ENCODE data around the gene CD109. TPM values are rescaled to one million over a fixed set of nuclear protein-coding genes. Genes with fewer than 3 reads are reported as not detected.

CD109 gene
- total and polyA plus RNA-seq, 2 experiments from 2014 or later: 3.0 to 8.2 TPM

DNA sequence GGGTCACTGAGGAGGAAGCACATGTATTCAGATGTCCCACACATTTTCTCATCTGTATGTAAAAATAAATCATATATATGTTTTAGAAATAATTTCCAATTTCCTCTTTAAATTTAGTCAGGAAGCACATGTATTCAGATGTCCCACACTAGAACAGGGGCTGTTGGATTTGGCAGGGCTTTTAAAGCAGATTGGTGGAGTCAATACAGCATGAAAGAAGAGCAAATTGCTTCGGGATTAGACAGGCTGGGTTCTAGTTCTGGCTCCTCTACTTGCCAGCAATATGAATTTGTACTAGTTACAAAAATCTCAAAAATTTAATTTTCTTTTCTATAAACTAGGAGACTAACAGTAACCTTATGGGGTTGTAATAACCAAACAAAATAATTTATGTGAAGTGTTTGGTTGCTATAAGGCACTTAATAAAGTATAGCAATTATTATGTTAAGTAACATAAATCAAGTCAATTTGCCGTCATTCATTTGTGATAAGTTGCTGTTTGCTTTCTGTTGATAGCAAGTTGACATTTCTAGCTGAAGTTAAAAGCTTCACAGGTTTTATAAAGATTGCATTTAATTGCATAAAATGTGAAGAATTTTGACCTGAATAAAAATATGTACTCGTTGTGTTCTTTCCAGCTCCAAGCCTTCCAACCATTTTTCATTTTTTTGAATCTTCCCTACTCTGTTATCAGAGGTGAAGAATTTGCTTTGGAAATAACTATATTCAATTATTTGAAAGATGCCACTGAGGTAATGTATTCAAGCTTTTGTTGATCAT, 88.9 kb downstream of the CD109 start:
- Histone ChIP-seq H3K27me3 (no peaks in the 10 kb centered on the region), H3K27ac (no peak overlapping the region), H4K20me1 (ENCODE audit: insufficient read depth, poor library complexity, severe bottlenecking) (no peaks in the 10 kb centered on the region), H3K4me1 (ENCODE audit: insufficient read depth) (no peaks in the 10 kb centered on the region), H2AFZ (no peak overlapping the region), H3K9me3 (ENCODE audit: low read depth) (no peaks in the 10 kb centered on the region), H3K79me2 (no peaks in the 10 kb centered on the region), H3K9me2 (replicated peaks; ENCODE audit: insufficient read depth) (no peaks in the 10 kb centered on the region), H3K36me3 (replicated peaks; ENCODE audit: insufficient read depth, low read depth) (no peaks in the 10 kb centered on the region), H3K4me2 (no peak overlapping the region), H3K4me3 (no peak overlapping the region)
- no peak for DNase-seq (ENCODE audit: low spot score)
- TF ChIP-seq EZH2phosphoT487 (IDR thresholded peaks at IDR 0.05; ENCODE audit: low read depth, severe bottlenecking, unreplicated experiment): no peak
- no peak for TF ChIP-seq EZH2 (IDR thresholded peaks at IDR 0.05; ENCODE audit: borderline replicate concordance)
- TF ChIP-seq, protein P1, sequence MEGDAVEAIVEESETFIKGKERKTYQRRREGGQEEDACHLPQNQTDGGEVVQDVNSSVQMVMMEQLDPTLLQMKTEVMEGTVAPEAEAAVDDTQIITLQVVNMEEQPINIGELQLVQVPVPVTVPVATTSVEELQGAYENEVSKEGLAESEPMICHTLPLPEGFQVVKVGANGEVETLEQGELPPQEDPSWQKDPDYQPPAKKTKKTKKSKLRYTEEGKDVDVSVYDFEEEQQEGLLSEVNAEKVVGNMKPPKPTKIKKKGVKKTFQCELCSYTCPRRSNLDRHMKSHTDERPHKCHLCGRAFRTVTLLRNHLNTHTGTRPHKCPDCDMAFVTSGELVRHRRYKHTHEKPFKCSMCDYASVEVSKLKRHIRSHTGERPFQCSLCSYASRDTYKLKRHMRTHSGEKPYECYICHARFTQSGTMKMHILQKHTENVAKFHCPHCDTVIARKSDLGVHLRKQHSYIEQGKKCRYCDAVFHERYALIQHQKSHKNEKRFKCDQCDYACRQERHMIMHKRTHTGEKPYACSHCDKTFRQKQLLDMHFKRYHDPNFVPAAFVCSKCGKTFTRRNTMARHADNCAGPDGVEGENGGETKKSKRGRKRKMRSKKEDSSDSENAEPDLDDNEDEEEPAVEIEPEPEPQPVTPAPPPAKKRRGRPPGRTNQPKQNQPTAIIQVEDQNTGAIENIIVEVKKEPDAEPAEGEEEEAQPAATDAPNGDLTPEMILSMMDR (IDR thresholded peaks at IDR 0.05; ENCODE audit: poor library complexity): no peak
- WGBS (ENCODE audit: low lambda C conversion rate, missing lambda C conversion rate): 90% methylated on average over 3 of the region's 3 CpGs

DNA sequence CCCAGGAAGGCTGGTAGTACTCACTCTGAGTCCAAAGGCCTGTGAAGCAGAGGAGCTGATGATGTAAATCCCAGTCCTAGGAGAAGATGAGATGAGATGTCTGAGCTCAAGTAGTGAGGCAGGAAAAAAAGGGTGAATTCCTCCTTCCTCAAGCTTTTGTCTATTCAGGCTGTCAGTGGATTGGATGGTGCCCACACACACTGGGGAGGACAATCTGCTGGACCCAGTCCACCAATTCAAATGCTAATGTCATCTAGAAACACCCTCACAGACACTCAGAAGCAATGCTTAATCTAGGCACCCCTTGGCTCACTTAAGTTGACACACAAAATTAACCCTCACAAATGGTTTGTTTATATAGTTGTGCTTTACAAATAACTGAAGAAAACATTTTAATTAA, 94.6 kb downstream of the CD109 start:
- no peak overlapping the region for H3K4me2 ChIP-seq
- no peak overlapping the region for H3K4me3 ChIP-seq
- H4K20me1 ChIP-seq (ENCODE audit: insufficient read depth, poor library complexity, severe bottlenecking): no peaks in the 10 kb centered on the region
- no peak overlapping the region for H2AFZ ChIP-seq
- no peak overlapping the region for H3K27ac ChIP-seq
- no peak for TF ChIP-seq EZH2phosphoT487 (IDR thresholded peaks at IDR 0.05; ENCODE audit: low read depth, severe bottlenecking, unreplicated experiment)
- no peak for TF ChIP-seq EZH2 (IDR thresholded peaks at IDR 0.05; ENCODE audit: borderline replicate concordance)
- TF ChIP-seq, protein P1 (IDR thresholded peaks at IDR 0.05; ENCODE audit: poor library complexity): no peak
- no peaks in the 10 kb centered on the region for H3K27me3 ChIP-seq
- no peaks in the 10 kb centered on the region for H3K79me2 ChIP-seq
- H3K4me1 ChIP-seq (ENCODE audit: insufficient read depth): no peaks in the 10 kb centered on the region
- no peaks in the 10 kb centered on the region for H3K9me2 ChIP-seq (replicated peaks; ENCODE audit: insufficient read depth)
- no peak for DNase-seq (ENCODE audit: low spot score)
- no peaks in the 10 kb centered on the region for H3K9me3 ChIP-seq (ENCODE audit: low read depth)
- H3K36me3 ChIP-seq (replicated peaks; ENCODE audit: insufficient read depth, low read depth): no peaks in the 10 kb centered on the region

GRCh38 chr6:73791336-73791735, 95.3 kb downstream of the CD109 start:
- Histone ChIP-seq H4K20me1 (ENCODE audit: insufficient read depth, poor library complexity, severe bottlenecking) (no peaks in the 10 kb centered on the region), H2AFZ (no peak overlapping the region), H3K9me2 (replicated peaks; ENCODE audit: insufficient read depth) (no peaks in the 10 kb centered on the region), H3K27ac (no peak overlapping the region), H3K27me3 (no peaks in the 10 kb centered on the region), H3K36me3 (replicated peaks; ENCODE audit: insufficient read depth, low read depth) (no peaks in the 10 kb centered on the region), H3K4me1 (ENCODE audit: insufficient read depth) (no peaks in the 10 kb centered on the region), H3K9me3 (ENCODE audit: low read depth) (no peaks in the 10 kb centered on the region), H3K79me2 (no peaks in the 10 kb centered on the region), H3K4me2 (no peak overlapping the region), H3K4me3 (no peak overlapping the region)
- no peak for TF ChIP-seq EZH2 (IDR thresholded peaks at IDR 0.05; ENCODE audit: borderline replicate concordance)
- TF ChIP-seq, protein P1 (IDR thresholded peaks at IDR 0.05; ENCODE audit: poor library complexity): no peak
- no peak for TF ChIP-seq EZH2phosphoT487 (IDR thresholded peaks at IDR 0.05; ENCODE audit: low read depth, severe bottlenecking, unreplicated experiment)
- no peak for DNase-seq (ENCODE audit: low spot score)
- 68% methylated on average over 6 of the region's 6 CpGs for WGBS (ENCODE audit: low lambda C conversion rate, missing lambda C conversion rate)

Measured in hepatocyte (in vitro differentiated cells).